EL (cell line): ENCODE results near the gene ARHGEF28.

Experiments used
- DNase-seq: peaks from one replicate; pipeline ENCODE4 v3.0.0-alpha.2; 2016

The ARHGEF28 gene

DNA sequence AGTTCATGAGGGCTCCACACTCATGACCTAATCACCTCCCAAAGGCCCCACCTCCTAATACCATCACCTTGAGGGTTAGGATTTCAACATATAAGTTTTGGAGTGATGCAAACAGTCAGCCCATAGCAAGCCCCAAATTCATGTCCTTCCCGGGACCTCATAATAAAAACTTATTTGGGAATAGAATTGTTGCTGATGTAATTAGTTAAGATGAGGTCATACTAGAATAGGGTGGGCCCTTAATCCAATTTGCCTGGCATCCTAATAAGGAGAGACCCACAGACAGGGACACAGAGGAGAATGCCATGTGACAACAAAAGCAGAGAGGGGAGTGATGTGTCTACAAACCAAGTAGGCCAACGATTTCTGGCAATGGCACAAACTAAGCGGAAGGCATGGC is 347.1 kb downstream of the ARHGEF28 start:
- DNase-seq, result no peak

- no peak for DNase-seq
Observed at GRCh38 chr5:73974871-73975360, 348.9 kb downstream of the ARHGEF28 start.

DNA sequence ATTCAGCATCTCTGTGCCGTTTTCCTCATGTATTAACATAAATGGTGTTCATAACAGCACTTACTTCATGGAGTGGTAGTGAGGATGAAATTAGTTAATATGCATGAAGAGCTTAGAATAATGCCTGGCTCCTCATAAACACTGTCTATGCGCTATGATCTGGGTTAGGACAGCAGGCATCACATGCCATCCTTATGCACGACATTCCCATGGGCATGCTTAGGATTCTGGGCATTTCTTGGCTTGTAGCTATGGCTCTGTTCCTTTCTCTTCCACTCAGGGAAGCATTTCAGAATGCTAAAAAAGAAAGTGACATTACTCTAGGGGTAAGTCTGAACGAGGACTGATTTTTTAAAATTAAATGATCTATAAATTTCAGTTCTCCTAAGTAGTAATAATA is 349.8 kb downstream of the ARHGEF28 start:
- no peak for DNase-seq

DNA sequence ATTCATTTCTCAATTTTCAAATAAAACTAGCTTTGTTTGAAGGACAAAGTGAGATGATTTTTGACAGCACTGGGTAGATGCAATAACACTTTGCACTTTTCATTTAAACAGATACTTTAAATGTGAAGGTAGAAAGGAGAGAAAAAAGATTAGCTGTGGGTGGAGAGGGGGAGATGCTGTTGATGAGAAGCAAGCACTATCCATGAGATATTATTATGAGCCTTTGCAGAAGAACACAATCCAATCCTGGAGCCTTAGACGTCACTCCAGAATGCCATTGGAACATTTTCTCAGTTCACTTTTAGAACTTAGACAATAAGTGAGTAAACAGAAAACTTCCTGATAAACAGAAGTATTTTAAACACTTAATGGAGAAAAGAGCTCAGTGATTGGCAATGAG is 351.1 kb downstream of the ARHGEF28 start:
- DNase-seq, result no peak

GRCh38 chr5:73979321-73979720 is 353.3 kb downstream of the ARHGEF28 start:
- DNase-seq, result no peak

DNA sequence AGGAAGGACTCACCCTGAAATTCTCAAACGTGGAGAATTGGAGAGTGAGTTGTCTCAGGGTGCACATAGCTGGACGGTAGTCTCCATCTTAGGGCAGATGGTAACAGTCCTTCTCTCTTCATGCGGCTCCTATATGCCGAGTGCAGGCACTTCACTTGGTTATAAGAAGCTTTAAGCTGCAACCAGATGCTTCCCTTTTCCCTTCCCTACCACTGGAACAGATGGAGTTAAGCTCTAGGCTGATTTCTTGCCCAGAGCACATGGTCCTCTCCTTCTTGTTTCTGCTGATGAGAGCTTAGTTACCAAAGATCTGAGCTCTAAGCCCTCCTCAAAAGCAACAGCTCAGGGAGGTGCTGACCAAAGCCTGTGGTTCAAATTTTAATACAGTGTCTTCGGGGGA is 355.7 kb downstream of the ARHGEF28 start:
- no peak for DNase-seq

DNA sequence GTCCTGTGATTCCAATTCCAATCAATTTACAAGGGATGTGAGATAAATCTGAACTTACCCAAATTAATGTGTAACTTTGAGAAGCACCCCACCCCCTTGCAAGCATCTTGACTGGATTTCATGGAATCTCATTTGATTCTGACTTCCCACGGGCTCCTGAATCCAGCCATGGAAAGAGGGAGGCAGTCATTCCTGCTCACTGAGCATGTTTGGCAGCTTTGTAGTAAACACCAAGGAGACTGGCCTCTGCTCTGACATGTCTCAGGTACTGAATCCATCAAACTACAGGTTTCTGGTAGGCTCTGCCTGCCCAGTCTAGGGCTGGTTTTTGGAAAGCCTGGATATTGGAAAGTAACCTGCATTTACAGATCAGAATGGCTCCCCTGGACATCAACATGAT is 357.6 kb downstream of the ARHGEF28 start:
- DNase-seq, result no peak

- peak; percentile 25 for DNase-seq
Observed at GRCh38 chr5:73985145-73985544, 359.1 kb downstream of the ARHGEF28 start.

GRCh38 chr5:73986729-73987128 is 360.7 kb downstream of the ARHGEF28 start:
- no peak for DNase-seq

DNA sequence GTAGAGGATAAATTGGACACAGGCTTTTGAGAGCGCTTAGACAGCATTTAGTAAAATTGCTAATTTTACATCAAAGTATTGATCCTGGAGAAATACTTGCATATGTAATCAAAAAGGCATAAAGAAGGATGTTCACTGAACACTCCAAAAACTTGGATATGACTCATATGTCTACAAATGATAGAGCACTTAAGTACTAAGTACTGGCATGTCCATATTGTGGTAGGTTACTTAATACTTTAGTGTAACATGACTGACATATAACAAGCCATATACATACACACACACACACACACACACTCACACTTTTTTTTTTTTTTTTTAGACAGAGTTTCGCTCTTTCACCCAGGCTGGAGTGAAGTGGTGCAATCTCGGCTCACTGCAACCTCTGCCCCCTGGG is 361.9 kb downstream of the ARHGEF28 start:
- no peak for DNase-seq

GRCh38 chr5:73989956-73990355 is 364.0 kb downstream of the ARHGEF28 start:
- DNase-seq, result no peak
